DOHH2 (cell line): Measurements from ENCODE around the gene PAPPA2.

ENCODE experiments used
- H3F3A ChIP-seq: fragments of 200-600 bp; sonication (generic), shearing (Covaris generic); 2 replicates; pipeline ENCODE4 v1.6.0; 2016; ENCODE audit warnings: antibody characterized with exemption, mild to moderate bottlenecking; ENCODE audit not compliant: control insufficient read depth, insufficient read depth
- H3K27ac ChIP-seq: fragments of 200-600 bp; sonication (generic); 2 replicates; pipeline ENCODE4 v1.5.1; 2014; ENCODE audit warnings: low read depth, mild to moderate bottlenecking, low read length, moderate library complexity
- H3K27me3 ChIP-seq: fragments of 200-600 bp; sonication (generic); 2 replicates; pipeline ENCODE4 v1.6.1; 2014; ENCODE audit warnings: mild to moderate bottlenecking, low read length, mixed read lengths; ENCODE audit not compliant: control insufficient read depth
- H3K36me3 ChIP-seq: fragments of 200-600 bp; sonication (generic); 2 replicates; pipeline ENCODE4 v1.6.1; 2014; ENCODE audit warnings: mild to moderate bottlenecking, low read length, moderate library complexity, mixed read lengths; ENCODE audit not compliant: control insufficient read depth
- H3K4me1 ChIP-seq: fragments of 200-600 bp; sonication (generic); 2 replicates; pipeline ENCODE4 v1.6.1; 2014; ENCODE audit warnings: mild to moderate bottlenecking, low read length, mixed read lengths; ENCODE audit not compliant: control insufficient read depth
- H3K4me2 ChIP-seq: fragments of 200-600 bp; sonication (generic); 2 replicates; pipeline ENCODE4 v1.6.0; 2014; ENCODE audit warnings: mild to moderate bottlenecking, low read length, moderate library complexity
- H3K4me3 ChIP-seq: fragments of 200-600 bp; sonication (generic); 2 replicates; pipeline ENCODE4 v1.5.1; 2014; ENCODE audit warnings: mild to moderate bottlenecking, low read length, mixed read lengths
- H3K79me2 ChIP-seq: fragments of 200-600 bp; sonication (generic); 2 replicates; pipeline ENCODE4 v1.6.1; 2014; ENCODE audit warnings: mild to moderate bottlenecking, low read length, mixed read lengths; ENCODE audit not compliant: control insufficient read depth
- H3K9me2 ChIP-seq: fragments of 200-600 bp; sonication (generic); replicated peaks from 2 replicates; pipeline ENCODE4 v1.6.1; 2014; ENCODE audit warnings: mild to moderate bottlenecking, low read length, mixed read lengths; ENCODE audit not compliant: control insufficient read depth
- H3K9me3 ChIP-seq: fragments of 200-600 bp; sonication (generic); 2 replicates; pipeline ENCODE4 v1.6.1; 2014; ENCODE audit warnings: antibody characterized with exemption, low read length, mixed read lengths; ENCODE audit not compliant: control insufficient read depth, insufficient read depth
- H4K20me1 ChIP-seq: fragments of 200-600 bp; sonication (generic); 2 replicates; pipeline ENCODE4 v1.6.0; 2014; ENCODE audit warnings: low read depth, mild to moderate bottlenecking, antibody characterized with exemption, low read length, moderate library complexity; ENCODE audit not compliant: control insufficient read depth, insufficient read depth
- EZH2phosphoT487 ChIP-seq: fragments of 200-600 bp; sonication (generic); IDR thresholded peaks from 2 replicates; pipeline ENCODE4 v1.6.1; 2017; ENCODE audit warnings: borderline replicate concordance, mild to moderate bottlenecking, antibody characterized with exemption, low read length, moderate library complexity, mixed read lengths
- TF ChIP-seq, protein P1 (sequence below): fragments of 200-600 bp; sonication (generic); IDR thresholded peaks from one replicate; pipeline ENCODE4 v1.5.1; 2014; ENCODE audit warnings: antibody characterized with exemption, mild to moderate bottlenecking, low read depth, low read length; ENCODE audit not compliant: poor library complexity, severe bottlenecking

PAPPA2 gene

DNA sequence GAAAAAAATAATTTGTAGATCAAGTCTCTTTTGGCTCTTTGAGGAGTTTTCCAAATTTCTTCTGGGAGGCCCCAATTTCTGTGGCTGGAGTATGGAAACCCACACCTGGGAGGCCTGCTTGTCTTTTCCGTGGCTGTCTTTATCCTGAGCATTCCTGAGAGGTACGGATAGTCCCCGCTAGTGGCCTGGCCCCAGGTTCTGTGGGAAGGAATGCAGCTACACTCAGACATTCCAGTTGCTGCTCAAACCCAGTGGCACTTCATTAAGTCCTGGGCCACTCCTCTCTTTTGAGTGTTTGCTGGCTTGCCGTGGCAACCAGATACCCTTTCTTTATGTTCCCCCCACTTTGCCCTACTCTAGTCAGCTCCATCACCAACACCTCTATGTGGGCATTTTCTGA, 391.1 kb downstream of the PAPPA2 start:
- Histone ChIP-seq H3K36me3 (no peaks in the 10 kb centered on the region), H3K27ac (no peak overlapping the region), H3F3A (no peaks in the 10 kb centered on the region), H3K4me2 (no peak overlapping the region), H3K4me1 (no peaks in the 10 kb centered on the region), H3K9me2 (no peaks in the 10 kb centered on the region), H3K9me3 (no peaks in the 10 kb centered on the region), H3K4me3 (no peak overlapping the region), H4K20me1 (no peaks in the 10 kb centered on the region), H3K27me3 (0 out of 2 replicates have a peak, but pooled peaks cover 4% of the 10 kb centered on the region), H3K79me2 (no peaks in the 10 kb centered on the region)
- TF ChIP-seq, protein P1, sequence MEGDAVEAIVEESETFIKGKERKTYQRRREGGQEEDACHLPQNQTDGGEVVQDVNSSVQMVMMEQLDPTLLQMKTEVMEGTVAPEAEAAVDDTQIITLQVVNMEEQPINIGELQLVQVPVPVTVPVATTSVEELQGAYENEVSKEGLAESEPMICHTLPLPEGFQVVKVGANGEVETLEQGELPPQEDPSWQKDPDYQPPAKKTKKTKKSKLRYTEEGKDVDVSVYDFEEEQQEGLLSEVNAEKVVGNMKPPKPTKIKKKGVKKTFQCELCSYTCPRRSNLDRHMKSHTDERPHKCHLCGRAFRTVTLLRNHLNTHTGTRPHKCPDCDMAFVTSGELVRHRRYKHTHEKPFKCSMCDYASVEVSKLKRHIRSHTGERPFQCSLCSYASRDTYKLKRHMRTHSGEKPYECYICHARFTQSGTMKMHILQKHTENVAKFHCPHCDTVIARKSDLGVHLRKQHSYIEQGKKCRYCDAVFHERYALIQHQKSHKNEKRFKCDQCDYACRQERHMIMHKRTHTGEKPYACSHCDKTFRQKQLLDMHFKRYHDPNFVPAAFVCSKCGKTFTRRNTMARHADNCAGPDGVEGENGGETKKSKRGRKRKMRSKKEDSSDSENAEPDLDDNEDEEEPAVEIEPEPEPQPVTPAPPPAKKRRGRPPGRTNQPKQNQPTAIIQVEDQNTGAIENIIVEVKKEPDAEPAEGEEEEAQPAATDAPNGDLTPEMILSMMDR, result no peak
- no peak for TF ChIP-seq EZH2phosphoT487

DNA sequence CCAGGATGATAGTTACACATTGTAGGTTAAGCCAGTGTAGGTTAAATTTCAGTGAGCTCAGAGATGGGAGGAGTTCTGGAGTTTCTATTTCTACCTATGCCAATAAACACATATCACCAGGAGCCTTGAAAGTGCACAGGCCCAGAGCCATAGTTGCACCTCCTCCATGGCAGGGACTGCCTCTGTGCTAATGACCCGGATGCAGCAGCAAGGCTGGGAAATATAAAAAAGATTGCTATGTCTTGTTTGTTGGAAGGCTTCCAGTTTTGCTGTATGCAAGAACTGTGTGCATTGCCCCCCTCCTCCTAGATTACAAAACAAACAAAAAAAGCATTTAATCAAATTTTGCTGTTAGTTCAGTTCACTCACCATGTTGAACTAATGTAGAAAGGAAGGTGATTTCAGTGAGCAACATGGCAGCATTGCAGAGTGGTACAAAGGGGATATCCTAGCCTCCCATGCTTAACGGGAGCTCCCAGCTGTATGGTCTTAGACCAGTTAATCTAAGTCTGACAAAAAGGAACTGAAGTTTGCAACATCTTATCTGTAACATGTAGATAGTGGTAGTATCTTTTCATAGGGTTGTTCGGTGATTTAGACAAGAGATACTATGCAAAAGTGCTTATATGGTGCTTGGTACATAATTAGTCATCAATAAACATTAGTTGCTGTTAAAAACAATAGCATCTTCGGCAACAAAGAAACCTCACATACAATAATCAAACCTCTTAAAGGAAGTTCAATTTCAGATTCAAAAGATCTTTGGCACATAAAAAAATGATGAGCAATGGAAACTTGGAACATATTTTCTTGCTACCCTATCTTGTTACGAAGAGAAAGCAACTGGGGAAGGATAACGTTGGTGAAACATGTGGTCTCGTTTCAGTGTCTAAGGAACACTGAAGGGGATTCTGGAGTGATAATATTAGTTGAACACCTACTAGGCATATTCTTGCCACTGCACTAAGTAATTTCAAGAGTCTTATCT, 392.1 kb downstream of the PAPPA2 start:
- TF ChIP-seq, protein P1, result no peak
- TF ChIP-seq EZH2phosphoT487, result no peak
- no peaks in the 10 kb centered on the region for H3K9me3 ChIP-seq
- H3K9me2 ChIP-seq, result no peaks in the 10 kb centered on the region
- no peaks in the 10 kb centered on the region for H3K4me1 ChIP-seq
- no peak overlapping the region for H3K4me2 ChIP-seq
- H3K27me3 ChIP-seq, result 0 out of 2 replicates have a peak, but pooled peaks cover 4% of the 10 kb centered on the region
- H3F3A ChIP-seq, result no peaks in the 10 kb centered on the region
- H3K27ac ChIP-seq, result no peak overlapping the region
- H3K4me3 ChIP-seq, result no peak overlapping the region
- H4K20me1 ChIP-seq, result no peaks in the 10 kb centered on the region
- H3K36me3 ChIP-seq, result no peaks in the 10 kb centered on the region
- no peaks in the 10 kb centered on the region for H3K79me2 ChIP-seq

DNA sequence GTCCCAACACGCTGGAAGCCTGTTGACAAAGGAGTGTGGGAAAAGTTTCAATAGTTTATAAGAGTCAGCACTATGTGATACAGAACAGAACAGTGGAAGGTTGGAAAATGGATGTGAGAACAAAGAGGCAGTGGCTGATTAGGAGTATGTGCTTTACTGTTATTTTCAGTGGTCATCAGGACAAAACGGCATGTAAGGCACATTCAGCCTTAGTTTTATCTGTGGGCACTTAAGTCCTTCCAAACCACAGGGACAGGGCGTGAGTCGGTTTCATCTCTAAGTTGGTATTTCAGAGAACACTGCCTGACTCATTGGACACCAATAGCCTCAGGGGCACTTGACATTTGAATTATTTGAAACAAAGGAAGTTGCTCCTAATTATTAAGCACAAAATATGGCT, 394.7 kb downstream of the PAPPA2 start:
- Histone ChIP-seq H4K20me1 (no peaks in the 10 kb centered on the region), H3K9me3 (no peaks in the 10 kb centered on the region), H3F3A (no peaks in the 10 kb centered on the region), H3K79me2 (no peaks in the 10 kb centered on the region), H3K27me3 (0 out of 2 replicates have a peak, but pooled peaks cover 2% of the 10 kb centered on the region), H3K27ac (no peak overlapping the region), H3K9me2 (no peaks in the 10 kb centered on the region), H3K4me2 (no peak overlapping the region), H3K4me1 (no peaks in the 10 kb centered on the region), H3K4me3 (no peak overlapping the region), H3K36me3 (no peaks in the 10 kb centered on the region)
- TF ChIP-seq EZH2phosphoT487, result no peak
- TF ChIP-seq, protein P1, result no peak
